OCI-LY1 (cell line): ENCODE measurements around the gene PAM.

Source experiments
- H2AFZ ChIP-seq: fragments of 200-600 bp; sonication (generic), shearing (Covaris generic); 2 replicates; pipeline ENCODE4 v1.6.0; 2014; ENCODE audit warnings: antibody characterized with exemption, mild to moderate bottlenecking, low read length
- H3F3A ChIP-seq: fragments of 200-600 bp; sonication (generic), shearing (Covaris generic); 2 replicates; pipeline ENCODE4 v1.6.0; 2014; ENCODE audit warnings: mild to moderate bottlenecking, antibody characterized with exemption, low read length, moderate library complexity; ENCODE audit not compliant: insufficient read depth
- H3K27ac ChIP-seq: fragments of 200-600 bp; sonication (generic); 2 replicates; pipeline ENCODE4 v1.5.1; 2014; ENCODE audit warnings: low read length, mixed run types, mild to moderate bottlenecking, low read depth; ENCODE audit not compliant: poor library complexity, severe bottlenecking
- H3K27me3 ChIP-seq: fragments of 200-600 bp; sonication (generic); 2 replicates; pipeline ENCODE4 v1.6.0; 2014; ENCODE audit warnings: antibody characterized with exemption, mild to moderate bottlenecking, low read length, moderate library complexity; ENCODE audit not compliant: insufficient read depth
- H3K36me3 ChIP-seq: fragments of 200-600 bp; sonication (generic); 2 replicates; pipeline ENCODE4 v1.6.1; 2014; ENCODE audit warnings: mild to moderate bottlenecking, antibody characterized with exemption, low read length, moderate library complexity, mixed read lengths; ENCODE audit not compliant: insufficient read depth
- H3K4me1 ChIP-seq: fragments of 200-600 bp; sonication (generic); 2 replicates; pipeline ENCODE4 v1.5.1; 2014; ENCODE audit warnings: mild to moderate bottlenecking, low read length, moderate library complexity; ENCODE audit not compliant: insufficient read depth, severe bottlenecking
- H3K4me2 ChIP-seq: fragments of 200-600 bp; sonication (generic), shearing (Covaris generic); 2 replicates; pipeline ENCODE4 v1.6.1; 2014; ENCODE audit warnings: low read length
- H3K4me3 ChIP-seq: fragments of 200-600 bp; sonication (generic); 2 replicates; pipeline ENCODE4 v1.5.1; 2014; ENCODE audit warnings: low read length, low read depth, mild to moderate bottlenecking, mixed read lengths; ENCODE audit not compliant: poor library complexity, severe bottlenecking
- H3K79me2 ChIP-seq: fragments of 200-600 bp; shearing (Covaris generic); 2 replicates; pipeline ENCODE4 v1.6.1; 2016; ENCODE audit warnings: mixed run types, low read length, mixed read lengths; ENCODE audit not compliant: insufficient read depth
- H3K9ac ChIP-seq: fragments of 200-600 bp; sonication (generic), shearing (Covaris generic); 2 replicates; pipeline ENCODE4 v1.6.1; 2014; ENCODE audit warnings: mild to moderate bottlenecking, low read length, mixed read lengths
- H3K9me2 ChIP-seq: fragments of 200-600 bp; sonication (generic), shearing (Covaris generic); 2 replicates; pipeline ENCODE4 v1.6.1; 2014; ENCODE audit warnings: low read depth, mild to moderate bottlenecking, low read length, mixed read lengths
- H3K9me3 ChIP-seq: fragments of 200-600 bp; shearing (Covaris generic); 2 replicates; pipeline ENCODE4 v1.6.1; 2014; ENCODE audit warnings: low read length, mixed read lengths
- H4K20me1 ChIP-seq: fragments of 200-600 bp; sonication (generic), shearing (Covaris generic); 2 replicates; pipeline ENCODE4 v1.6.0; 2016; ENCODE audit warnings: mild to moderate bottlenecking, low read length; ENCODE audit not compliant: insufficient read depth
- CTCF ChIP-seq: fragments of 200-600 bp; sonication (generic), shearing (Covaris generic); IDR thresholded peaks from 2 replicates; pipeline ENCODE4 v1.5.1; 2017; ENCODE audit warnings: mild to moderate bottlenecking, antibody characterized with exemption, low read length, moderate library complexity, mixed read lengths
- EZH2 ChIP-seq: fragments of 200-600 bp; sonication (generic), shearing (Covaris generic); IDR thresholded peaks from 2 replicates; pipeline ENCODE4 v1.8.0; 2017; ENCODE audit warnings: borderline replicate concordance, mixed run types, mild to moderate bottlenecking, antibody characterized with exemption, low read length, moderate library complexity, mixed read lengths

Gene PAM

GRCh38 chr5:102889033-102889432 lies 133.9 kb downstream of the PAM start:
- no peaks in the 10 kb centered on the region for H3K9me3 ChIP-seq
- TF ChIP-seq CTCF, result no peak
- TF ChIP-seq EZH2, result no peak
- no peaks in the 10 kb centered on the region for H3K4me1 ChIP-seq
- no peak overlapping the region for H3K4me3 ChIP-seq
- H3K27me3 ChIP-seq, result no peaks in the 10 kb centered on the region
- H3K36me3 ChIP-seq, result no peaks in the 10 kb centered on the region
- no peak overlapping the region for H3K9ac ChIP-seq
- H3K79me2 ChIP-seq, result no peaks in the 10 kb centered on the region
- no peaks in the 10 kb centered on the region for H3F3A ChIP-seq
- no peak overlapping the region for H3K4me2 ChIP-seq
- no peak overlapping the region for H3K27ac ChIP-seq
- no peak overlapping the region for H2AFZ ChIP-seq
- no peaks in the 10 kb centered on the region for H3K9me2 ChIP-seq
- no peaks in the 10 kb centered on the region for H4K20me1 ChIP-seq

- Histone ChIP-seq H3K4me2 (no peak overlapping the region), H3K79me2 (no peaks in the 10 kb centered on the region), H3K9ac (no peak overlapping the region), H3K27ac (no peak overlapping the region), H3K36me3 (no peaks in the 10 kb centered on the region), H3K9me2 (no peaks in the 10 kb centered on the region), H2AFZ (no peak overlapping the region), H3K4me3 (no peak overlapping the region), H4K20me1 (no peaks in the 10 kb centered on the region), H3K27me3 (no peaks in the 10 kb centered on the region), H3K4me1 (no peaks in the 10 kb centered on the region), H3K9me3 (no peaks in the 10 kb centered on the region), H3F3A (no peaks in the 10 kb centered on the region)
- TF ChIP-seq CTCF (no peak), EZH2 (no peak)
Observed at GRCh38 chr5:102890133-102890532, 135.0 kb downstream of the PAM start.

- Histone ChIP-seq H3K27me3 (no peaks in the 10 kb centered on the region), H3K27ac (no peak overlapping the region), H2AFZ (no peak overlapping the region), H3K36me3 (no peaks in the 10 kb centered on the region), H3K9ac (no peak overlapping the region), H4K20me1 (no peaks in the 10 kb centered on the region), H3K79me2 (no peaks in the 10 kb centered on the region), H3K9me2 (no peaks in the 10 kb centered on the region), H3K4me2 (no peak overlapping the region), H3F3A (no peaks in the 10 kb centered on the region), H3K4me1 (no peaks in the 10 kb centered on the region), H3K9me3 (no peaks in the 10 kb centered on the region), H3K4me3 (no peak overlapping the region)
- TF ChIP-seq CTCF, result no peak
- no peak for TF ChIP-seq EZH2
Observed at GRCh38 chr5:102891175-102891574, 136.1 kb downstream of the PAM start.
